ENCODE data around the gene PDLIM1.
A peak's percentile ranks its signal among the peaks of the same experiment; 100 is the strongest.

PDLIM1 gene

DNA sequence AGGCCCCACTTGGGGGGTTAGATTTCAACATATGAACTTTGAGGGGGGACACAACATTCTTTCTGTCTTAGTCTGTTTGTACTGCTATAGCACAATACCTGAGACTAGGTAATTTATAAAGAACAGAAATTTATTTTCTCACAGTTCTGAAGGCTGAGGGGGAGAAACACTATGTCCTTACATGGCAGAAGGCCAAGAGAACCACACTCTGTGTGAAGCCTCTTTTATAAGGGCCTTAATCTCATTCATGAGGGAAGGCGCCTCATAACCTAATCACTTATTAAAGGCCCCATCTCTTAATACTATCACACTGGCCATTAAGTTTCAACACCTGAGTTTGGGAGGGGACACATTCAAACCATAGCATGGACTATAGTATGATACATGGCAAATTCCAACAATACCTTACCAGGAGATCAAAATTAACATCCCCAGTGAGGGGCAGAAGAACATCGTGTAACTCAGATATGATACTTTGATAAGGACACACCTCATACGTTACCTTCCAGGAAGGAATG, 9.3 kb upstream of the PDLIM1 start:
- no peak overlapping the region for H3K4me3 ChIP-seq (replicated peaks; ENCODE audit: low read depth, low read length)
- TF ChIP-seq, protein P1, sequence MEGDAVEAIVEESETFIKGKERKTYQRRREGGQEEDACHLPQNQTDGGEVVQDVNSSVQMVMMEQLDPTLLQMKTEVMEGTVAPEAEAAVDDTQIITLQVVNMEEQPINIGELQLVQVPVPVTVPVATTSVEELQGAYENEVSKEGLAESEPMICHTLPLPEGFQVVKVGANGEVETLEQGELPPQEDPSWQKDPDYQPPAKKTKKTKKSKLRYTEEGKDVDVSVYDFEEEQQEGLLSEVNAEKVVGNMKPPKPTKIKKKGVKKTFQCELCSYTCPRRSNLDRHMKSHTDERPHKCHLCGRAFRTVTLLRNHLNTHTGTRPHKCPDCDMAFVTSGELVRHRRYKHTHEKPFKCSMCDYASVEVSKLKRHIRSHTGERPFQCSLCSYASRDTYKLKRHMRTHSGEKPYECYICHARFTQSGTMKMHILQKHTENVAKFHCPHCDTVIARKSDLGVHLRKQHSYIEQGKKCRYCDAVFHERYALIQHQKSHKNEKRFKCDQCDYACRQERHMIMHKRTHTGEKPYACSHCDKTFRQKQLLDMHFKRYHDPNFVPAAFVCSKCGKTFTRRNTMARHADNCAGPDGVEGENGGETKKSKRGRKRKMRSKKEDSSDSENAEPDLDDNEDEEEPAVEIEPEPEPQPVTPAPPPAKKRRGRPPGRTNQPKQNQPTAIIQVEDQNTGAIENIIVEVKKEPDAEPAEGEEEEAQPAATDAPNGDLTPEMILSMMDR (IDR thresholded peaks at IDR 0.05; ENCODE audit: low read depth, low read length, missing control alignments) = no peak
- DNase-seq (ENCODE audit: extremely low read depth, low read depth) = no peak

DNA sequence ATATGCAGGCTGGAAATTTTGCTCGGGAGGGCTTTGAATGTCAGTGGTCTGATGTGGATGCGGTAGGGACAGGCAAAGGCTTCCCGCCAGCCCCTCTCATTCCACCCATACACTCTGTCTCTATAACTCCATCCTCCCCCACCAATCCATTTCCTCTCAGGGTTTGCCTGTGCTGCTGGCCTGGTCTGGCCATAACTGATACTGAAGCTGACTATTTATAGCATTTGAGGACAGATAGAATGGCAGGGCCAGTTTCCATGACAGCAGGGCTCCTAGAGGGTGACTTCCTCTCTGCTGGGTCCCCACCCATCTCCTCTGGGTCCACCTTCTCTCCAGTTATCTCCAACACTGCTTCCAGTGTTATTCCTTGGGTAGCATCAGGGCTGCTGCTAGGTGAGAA, 6.6 kb upstream of the PDLIM1 start:
- no peak overlapping the region for H3K4me3 ChIP-seq (replicated peaks; ENCODE audit: low read depth, low read length)
- no peak for DNase-seq (ENCODE audit: extremely low read depth, low read depth)
- TF ChIP-seq, protein P1 (IDR thresholded peaks at IDR 0.05; ENCODE audit: low read depth, low read length, missing control alignments) = no peak

DNA sequence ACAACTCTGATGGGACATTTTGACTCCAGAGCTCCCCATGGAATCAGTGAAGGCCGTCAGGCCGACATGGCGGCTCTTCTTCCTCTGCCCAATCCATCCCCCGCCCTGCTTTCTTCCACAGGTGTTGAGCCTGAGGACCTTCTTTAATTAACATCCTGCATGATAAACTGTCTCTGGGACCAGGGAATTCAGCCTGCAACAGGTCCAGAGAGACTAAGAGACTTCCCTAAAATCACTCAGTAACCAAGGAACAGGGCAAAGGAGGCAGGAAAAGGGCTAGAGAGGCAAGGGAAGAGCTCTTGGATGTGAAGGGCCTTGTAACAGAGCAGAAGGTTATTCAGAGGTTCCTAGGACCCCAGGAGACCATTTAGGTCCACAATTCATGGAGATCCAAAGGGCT, 6.0 kb upstream of the PDLIM1 start:
- TF ChIP-seq, protein P1 (IDR thresholded peaks at IDR 0.05; ENCODE audit: low read depth, low read length, missing control alignments) = no peak
- H3K4me3 ChIP-seq (replicated peaks; ENCODE audit: low read depth, low read length) = no peak overlapping the region
- DNase-seq (ENCODE audit: extremely low read depth, low read depth) = no peak

DNA sequence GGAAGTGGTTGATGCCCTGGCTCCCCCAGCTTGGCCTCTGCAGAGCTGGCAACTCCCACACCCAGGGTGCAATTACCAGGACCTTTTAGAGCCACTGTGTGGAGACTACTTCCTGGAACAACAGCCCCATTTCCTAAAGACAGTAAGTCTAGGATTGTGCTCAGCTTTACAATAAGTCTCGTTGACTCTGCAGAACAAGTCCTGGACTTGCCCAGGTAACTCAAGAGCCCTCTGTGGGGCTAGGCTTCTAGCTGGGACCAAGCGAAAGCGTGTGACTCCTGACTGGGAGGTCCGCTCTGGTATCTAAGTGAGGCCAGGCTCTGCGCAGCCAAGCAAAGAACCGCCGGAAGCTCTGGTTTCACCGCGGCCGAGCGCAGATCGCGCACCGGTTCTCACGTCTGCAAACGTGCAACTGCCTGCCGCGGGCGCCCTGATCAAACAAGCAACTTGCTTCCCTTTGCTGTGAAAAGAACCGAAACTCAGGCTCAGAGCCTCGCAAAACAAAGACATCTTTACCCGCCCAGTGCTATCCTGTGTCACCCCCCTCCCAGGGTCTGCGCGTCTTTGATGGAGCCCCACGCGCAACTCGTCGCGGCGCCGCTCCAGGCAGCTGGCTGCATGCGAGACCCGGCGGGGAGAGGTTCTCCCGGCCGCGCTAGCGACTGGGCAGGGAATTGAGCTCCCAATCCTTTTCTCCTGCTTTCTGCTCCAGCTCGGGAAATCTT, 4.4 kb upstream of the PDLIM1 start:
- DNase-seq (ENCODE audit: extremely low read depth, low read depth) = no peak
- peak overlapping the region; percentile 28 for H3K4me3 ChIP-seq (replicated peaks; ENCODE audit: low read depth, low read length)
- TF ChIP-seq, protein P1 (IDR thresholded peaks at IDR 0.05; ENCODE audit: low read depth, low read length, missing control alignments) = no peak

DNA sequence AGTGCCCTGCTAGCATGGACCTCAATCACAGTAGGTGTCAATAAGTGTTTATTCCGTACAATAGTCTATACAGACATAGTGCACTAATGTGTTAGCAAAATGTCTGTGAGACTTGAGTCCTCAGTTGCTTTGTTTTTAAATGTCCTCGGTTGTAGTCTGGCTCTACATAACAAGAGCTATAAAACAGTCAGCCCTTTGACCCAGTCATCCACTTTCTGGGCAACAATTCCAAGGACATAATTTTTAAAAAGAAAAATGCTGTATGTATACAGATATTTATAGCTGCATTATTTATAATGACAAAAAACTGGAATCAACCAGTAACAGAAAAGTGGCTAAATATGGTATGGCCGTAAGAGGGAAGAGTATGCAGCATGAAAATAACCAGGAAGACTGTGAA, 2.8 kb upstream of the PDLIM1 start:
- TF ChIP-seq, protein P1 (IDR thresholded peaks at IDR 0.05; ENCODE audit: low read depth, low read length, missing control alignments) = no peak
- no peak for DNase-seq (ENCODE audit: extremely low read depth, low read depth)
- H3K4me3 ChIP-seq (replicated peaks; ENCODE audit: low read depth, low read length) = no peak overlapping the region

DNA sequence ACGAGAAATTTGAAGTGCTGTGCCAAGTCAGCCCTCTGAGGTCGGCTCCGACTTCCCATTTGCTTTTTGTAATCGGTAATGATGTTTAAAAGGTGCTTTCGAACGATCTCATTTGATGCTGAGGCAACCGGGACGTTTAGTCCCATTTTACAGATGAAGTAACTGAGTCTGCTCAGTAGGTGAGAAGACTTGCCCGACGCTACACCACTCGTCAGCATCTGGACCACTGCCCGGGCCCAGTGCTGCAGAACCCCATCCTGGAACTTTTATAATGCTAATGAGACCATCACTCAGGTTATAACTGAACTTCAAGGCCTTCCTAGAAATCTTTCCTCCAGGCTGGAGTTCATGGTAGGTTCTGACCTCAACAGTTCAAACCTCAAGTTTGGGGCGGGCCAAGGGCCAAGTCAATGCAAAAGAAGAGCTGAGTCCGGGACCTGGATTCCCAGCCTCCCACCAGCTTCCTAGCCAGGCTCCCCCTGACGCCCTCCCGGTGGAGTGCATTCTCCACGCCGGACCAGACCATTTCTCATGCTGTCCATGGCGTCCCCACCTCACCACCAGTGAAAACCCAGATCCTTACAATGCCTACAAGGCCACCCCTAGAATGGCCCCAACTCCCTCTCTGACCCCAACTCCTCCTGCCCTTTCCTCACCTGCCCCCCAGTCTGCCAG, 699 bp upstream of the PDLIM1 start:
- TF ChIP-seq, protein P1 (IDR thresholded peaks at IDR 0.05; ENCODE audit: low read depth, low read length, missing control alignments) = no peak
- H3K4me3 ChIP-seq (replicated peaks; ENCODE audit: low read depth, low read length) = peak overlapping the region; percentile 62
- no peak for DNase-seq (ENCODE audit: extremely low read depth, low read depth)

Data from HFF-Myc (cell line).